TTC549 (cell line): ENCODE results near the gene SIGMAR1.

Experiments
- FAIRE-seq: peaks from 2 replicates; lab custom pipeline; 2012; peaks lifted over from hg19 to GRCh38; lab: Jason Lieb, UNC

The SIGMAR1 gene

GRCh38 chr9:34603610-34604231 lies 33.9 kb downstream of the SIGMAR1 start:
- FAIRE-seq = peak; percentile 62

- no peak for FAIRE-seq
Measured at GRCh38 chr9:34601937-34602573, 35.5 kb downstream of the SIGMAR1 start.

GRCh38 chr9:34600908-34601307 lies 36.7 kb downstream of the SIGMAR1 start:
- no peak for FAIRE-seq

- no peak for FAIRE-seq
Measured at GRCh38 chr9:34599546-34599945, 38.0 kb downstream of the SIGMAR1 start.

GRCh38 chr9:34594177-34594576 lies 43.4 kb downstream of the SIGMAR1 start:
- FAIRE-seq = no peak

DNA sequence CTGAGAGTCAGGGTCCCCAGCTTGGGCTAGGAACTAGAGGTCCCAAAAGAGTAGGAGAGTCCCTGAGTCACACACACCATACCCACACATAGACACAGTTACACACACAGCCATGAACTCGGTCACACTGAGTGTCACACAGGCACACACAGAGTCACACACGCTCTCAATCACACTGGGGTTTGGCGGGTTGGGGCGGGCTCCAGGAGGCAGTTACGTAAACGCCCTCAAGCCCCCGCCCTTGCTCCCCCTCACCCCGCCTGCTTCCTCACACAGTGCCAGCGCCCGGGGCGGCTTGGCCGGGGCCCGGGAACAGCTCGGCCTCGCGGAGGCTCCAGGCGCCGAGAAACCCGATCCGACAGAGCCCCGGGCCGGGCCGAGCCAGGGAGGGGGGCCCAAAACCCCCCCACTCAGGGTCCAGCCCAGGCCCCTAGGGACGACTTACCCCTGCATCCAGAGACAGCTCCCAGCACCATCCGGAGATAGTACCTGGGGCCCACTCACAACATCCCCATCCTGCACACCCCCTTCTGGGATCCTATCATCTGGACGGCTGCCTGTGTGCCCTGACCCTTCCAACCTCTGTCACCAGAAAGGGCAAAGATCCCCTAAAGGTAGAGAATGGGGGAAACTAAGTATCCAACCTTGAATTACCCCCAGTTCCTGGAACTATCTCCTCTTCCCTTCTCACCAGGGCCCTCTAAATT lies 44.5 kb downstream of the SIGMAR1 start:
- FAIRE-seq = no peak

DNA sequence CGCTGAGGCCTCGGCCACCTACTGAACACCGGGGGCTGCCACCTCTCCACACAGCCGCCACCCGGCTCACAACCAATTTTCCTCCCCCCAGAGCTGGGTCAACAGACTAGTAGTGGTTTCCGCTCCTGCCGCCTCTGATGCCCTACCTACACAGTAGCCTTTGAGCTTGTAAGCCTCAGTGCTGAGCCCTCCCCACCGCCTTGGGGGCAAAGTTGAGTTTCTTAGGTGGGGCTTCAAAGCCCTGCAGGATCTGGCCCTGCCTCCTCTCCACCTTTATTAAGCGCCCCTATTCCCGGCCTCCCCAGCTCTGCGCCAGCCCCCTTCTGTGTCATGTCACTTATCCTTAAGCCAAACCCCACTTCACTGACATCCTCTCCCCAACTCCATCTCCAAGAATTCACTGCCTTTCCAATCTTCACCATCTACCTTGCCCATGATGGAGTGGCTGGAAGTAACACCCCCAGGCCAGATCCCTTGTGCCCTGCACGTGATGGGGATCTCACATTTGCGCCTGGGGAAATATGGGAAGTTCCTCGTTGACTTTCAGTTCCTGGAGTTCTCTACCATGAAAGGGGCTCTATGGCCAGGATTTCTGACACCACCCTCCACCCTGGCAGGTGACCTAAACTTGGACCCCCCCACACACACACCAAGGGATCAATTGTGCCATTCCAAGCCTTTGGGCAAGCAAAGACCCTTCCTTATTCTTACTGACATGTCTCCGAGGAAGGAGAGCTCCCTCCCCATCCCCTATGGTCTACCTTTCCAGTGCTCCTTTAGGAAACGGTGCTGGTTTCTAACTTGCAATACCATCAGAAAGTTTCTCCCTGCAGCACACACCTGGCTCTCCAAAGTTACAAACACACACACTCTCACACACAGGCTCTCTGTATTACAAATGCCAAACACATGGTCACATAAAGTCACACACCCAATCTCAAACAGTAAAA lies 45.4 kb downstream of the SIGMAR1 start:
- FAIRE-seq = no peak

GRCh38 chr9:34591248-34591916 lies 46.2 kb downstream of the SIGMAR1 start:
- FAIRE-seq = no peak

DNA sequence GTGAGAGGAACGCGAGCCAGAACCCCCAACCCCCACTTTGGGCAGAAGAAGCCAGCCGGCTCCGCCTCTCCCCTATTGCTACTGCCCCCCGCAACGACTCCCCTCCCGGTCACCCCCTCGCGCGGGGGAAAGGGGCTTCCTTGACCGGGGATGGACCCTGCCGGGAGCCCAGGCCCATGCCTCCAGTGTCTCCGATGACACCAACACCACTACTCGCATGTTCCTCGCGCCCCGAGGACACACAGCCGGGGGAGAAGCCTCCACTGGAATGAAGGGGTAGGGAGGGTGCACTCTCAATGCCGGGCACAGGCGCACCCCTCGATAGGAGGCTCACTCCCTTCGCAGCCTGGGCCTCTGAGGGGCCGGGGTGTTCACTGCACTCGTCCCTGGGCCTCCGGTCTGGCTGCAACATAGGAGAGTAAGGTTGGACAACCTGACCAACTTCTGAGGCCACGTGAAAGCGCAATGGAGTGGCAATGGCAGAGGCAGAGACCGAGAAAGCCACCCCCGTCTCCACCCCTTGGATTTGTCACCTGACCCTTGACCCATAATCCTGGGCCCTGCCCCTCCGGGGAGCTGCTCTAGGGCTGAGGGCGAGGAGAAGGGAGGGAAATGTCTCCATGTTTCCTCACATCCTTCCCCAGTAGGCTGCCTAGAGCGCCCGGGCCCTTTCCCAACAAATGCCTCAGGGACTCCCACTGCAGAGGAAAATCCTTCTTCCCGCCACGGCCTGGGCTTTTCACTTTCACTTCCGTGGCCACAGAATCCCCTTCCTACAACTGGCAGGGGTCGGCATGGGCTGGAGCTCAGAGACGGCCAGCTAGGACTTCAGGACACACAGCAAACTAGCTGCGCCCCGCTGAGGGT lies 47.0 kb downstream of the SIGMAR1 start:
- no peak for FAIRE-seq

DNA sequence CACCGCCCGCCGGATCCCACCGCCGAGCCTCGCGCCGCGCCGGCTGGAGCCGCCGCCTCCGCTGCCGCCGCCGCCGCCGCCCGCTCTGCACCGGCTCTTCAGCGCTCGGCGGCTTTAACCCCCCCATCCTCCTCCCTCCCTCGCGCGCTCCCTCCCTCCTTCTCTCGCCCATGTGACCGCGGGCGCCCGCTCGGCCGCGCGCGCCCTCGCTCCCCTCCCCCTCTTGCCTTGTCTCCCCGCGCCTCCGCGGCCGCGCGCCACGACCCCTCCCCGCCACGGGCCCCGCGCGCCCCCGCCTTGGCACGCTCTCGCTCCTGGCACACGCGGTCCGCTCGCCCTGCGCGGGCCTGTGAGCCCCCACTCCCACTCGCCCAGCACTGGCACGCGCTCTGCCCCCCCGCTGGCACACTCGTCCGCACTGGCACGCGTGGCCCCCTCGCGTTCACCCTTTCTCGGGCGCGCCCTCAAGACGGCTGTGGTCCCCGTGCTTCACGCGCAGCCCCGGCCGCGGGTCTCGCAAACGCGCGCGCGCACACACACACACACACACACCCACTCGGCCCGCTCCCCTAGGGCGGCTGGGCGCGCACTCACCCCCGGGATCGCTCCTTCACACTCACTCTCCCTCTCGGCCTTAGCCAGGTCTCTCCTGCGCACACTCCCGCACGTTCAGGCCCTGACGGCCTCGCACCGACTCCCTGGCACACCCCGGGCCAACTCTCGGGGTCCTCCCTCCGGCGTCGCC lies 47.8 kb downstream of the SIGMAR1 start, which contains the start of gene CNTFR:
CNTFR (minus strand) TSS at position 89 of the 745 bp plus-strand sequence. CDS start 20,743 bp downstream, outside the sequence.
- FAIRE-seq = no peak

DNA sequence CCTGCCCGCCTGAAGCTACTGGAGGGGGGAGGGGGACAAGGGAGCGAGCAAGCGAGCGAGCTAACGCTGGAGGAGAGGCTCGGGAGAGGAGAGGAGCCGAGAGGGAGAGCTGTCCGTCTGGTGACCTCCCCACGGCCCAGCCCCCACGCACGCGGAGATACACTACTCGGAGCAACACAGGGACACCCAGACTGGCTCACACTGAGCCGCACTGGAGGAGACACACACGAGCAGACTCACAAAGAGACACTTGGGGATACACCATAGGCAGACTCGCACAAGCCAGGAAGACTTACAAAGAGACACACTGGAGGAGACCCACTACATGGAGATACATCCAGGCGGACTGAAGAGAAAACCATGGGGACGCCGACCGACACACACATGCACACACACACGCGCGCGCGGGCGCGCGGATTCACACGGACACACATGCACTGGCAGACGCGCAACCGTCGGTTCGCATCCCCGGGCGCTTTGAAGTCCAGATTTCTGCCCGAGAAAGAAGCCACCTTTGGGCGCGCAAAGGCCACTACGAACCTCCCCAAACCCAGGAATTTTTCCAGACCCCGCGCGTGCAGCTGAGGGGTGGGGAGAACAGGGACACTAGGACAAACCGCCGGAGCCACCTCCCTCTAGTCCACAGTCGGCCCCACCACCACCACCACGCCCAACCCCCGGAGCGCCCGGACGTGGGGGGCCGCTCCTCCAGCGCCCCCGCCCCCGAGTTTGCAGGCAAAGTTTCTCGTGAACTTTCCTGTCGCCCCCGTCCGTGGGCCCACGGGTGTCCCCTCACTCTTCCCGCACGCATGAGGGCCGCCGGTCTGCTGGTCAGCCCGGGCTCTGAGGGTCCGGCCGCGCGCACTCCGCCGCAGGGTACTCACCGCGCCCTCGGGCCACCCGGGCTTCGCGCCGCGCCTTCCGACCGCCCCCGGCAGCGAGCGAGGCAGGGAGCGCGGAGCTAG lies 48.6 kb downstream of the SIGMAR1 start:
- no peak for FAIRE-seq

- FAIRE-seq = no peak
Measured at GRCh38 chr9:34587271-34587670, 50.3 kb downstream of the SIGMAR1 start.

DNA sequence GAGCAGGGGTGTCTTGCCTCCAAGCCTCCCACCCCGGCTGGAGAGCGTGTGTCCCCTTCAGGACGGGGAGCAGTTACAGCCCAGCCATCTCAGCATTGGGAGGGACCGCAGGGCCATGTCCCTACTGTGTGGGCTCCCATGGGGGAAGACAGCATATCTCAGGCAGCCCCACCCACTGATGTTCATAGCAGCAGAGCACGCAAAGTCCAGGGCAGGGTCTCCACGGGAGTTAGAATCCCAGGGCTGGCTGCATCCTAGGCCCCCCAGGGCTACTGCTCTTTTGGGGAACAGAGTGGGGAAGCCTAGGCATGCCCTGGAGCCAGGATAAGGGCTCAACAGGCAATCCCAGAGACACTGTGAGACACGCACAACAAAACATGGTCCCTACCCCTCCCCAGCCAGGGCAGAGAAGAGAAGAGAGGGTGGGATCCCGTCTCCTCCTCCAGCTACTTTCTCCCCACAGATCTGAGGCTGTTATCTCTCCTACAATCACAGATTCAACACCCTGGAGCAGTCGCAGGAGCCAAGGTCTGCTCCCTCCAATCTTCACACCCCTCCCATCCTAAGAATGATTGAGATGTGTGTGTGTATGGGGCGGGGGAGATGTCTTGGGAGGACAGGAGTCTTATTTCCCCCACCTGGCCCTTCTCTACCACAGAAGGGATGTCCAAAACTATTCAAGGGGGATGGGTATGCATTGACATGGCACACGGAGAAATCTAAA lies 51.5 kb downstream of the SIGMAR1 start:
- FAIRE-seq = no peak

DNA sequence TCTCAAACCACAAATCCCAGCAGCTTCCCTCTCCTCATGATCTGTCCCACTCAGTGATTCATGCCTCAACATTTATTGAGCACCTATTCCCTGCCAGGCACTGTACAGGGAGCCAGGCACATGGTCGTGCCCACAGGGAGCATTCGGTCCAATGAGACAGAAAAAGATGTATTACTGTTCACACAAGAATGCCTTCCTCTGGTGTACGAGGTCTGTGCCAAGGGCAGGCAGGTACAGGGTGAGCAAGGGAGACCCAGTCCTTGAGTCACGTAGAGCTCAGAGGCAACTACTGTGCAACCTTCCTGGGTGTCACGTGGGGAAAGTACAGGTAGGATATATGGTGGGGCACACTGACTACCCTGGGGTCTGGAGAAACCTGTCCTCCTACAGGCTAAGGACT lies 52.6 kb downstream of the SIGMAR1 start:
- FAIRE-seq = no peak
